ENCODE data around the gene MIS12. TPM values are rescaled to one million over a fixed set of nuclear protein-coding genes. Genes with fewer than 3 reads are reported as not detected.

Gene MIS12
- total and polyA plus RNA-seq, 2 of the 13 experiments (the other 11 are each of a cell fraction or from before 2014, with no cell fraction given): 13.4 to 28.0 TPM

DNA sequence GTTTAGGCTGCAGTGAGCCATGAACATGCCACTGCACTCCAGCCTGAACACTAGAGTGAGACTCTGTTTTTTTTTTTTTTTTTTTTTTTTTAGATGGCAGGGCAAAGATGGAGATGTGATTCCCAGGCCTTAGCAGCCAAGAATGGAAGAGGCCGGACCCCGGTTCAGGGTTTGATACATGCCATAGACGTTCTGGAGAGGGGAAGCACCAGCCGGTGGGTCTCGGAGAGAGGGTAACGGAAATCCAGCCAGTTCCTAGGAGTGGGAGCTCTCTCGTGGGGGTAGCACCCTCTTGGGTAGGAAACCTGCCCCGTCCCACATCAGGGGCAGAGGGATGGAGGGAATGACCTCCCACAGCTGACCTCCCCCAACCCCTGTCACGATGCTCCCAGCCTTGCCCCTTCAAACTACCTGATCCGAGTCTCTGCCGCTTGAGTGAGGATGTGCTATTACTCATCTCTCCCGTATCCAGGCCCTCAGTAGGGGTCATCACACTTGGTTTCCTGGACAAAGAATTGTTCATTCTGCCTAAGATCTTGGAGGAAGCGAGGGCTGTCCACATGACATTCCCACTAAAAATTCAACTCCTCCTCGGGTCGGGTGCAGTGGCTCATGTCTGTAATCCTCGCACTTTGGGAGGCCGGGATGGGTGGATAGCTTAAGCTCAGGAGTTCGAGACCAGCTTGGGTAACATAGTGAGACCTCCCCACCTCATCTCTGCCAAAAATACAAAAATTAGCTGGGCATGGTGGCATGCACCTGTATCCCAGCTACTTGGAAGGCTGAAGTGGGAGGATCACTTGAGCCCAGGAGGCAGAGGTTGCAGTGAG lies 47.3 kb downstream of the MIS12 start (continued):
- TF ChIP-seq, protein P1, sequence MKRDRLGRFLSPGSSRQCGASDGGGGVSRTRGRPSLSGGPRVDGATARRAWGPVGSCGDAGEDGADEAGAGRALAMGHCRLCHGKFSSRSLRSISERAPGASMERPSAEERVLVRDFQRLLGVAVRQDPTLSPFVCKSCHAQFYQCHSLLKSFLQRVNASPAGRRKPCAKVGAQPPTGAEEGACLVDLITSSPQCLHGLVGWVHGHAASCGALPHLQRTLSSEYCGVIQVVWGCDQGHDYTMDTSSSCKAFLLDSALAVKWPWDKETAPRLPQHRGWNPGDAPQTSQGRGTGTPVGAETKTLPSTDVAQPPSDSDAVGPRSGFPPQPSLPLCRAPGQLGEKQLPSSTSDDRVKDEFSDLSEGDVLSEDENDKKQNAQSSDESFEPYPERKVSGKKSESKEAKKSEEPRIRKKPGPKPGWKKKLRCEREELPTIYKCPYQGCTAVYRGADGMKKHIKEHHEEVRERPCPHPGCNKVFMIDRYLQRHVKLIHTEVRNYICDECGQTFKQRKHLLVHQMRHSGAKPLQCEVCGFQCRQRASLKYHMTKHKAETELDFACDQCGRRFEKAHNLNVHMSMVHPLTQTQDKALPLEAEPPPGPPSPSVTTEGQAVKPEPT (CRISPR knock-in tag; IDR thresholded peaks at IDR 0.05; ENCODE audit: low read depth): no peak
- TF ChIP-seq, protein P2, sequence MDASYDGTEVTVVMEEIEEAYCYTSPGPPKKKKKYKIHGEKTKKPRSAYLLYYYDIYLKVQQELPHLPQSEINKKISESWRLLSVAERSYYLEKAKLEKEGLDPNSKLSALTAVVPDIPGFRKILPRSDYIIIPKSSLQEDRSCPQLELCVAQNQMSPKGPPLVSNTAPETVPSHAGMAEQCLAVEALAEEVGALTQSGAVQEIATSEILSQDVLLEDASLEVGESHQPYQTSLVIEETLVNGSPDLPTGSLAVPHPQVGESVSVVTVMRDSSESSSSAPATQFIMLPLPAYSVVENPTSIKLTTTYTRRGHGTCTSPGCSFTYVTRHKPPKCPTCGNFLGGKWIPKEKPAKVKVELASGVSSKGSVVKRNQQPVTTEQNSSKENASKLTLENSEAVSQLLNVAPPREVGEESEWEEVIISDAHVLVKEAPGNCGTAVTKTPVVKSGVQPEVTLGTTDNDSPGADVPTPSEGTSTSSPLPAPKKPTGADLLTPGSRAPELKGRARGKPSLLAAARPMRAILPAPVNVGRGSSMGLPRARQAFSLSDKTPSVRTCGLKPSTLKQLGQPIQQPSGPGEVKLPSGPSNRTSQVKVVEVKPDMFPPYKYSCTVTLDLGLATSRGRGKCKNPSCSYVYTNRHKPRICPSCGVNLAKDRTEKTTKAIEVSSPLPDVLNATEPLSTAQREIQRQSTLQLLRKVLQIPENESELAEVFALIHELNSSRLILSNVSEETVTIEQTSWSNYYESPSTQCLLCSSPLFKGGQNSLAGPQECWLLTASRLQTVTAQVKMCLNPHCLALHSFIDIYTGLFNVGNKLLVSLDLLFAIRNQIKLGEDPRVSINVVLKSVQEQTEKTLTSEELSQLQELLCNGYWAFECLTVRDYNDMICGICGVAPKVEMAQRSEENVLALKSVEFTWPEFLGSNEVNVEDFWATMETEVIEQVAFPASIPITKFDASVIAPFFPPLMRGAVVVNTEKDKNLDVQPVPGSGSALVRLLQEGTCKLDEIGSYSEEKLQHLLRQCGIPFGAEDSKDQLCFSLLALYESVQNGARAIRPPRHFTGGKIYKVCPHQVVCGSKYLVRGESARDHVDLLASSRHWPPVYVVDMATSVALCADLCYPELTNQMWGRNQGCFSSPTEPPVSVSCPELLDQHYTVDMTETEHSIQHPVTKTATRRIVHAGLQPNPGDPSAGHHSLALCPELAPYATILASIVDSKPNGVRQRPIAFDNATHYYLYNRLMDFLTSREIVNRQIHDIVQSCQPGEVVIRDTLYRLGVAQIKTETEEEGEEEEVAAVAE (CRISPR knock-in tag; IDR thresholded peaks at IDR 0.05; ENCODE audit: borderline replicate concordance): no peak
- TF ChIP-seq NR2F1 (CRISPR knock-in tag; IDR thresholded peaks at IDR 0.05): no peak

DNA sequence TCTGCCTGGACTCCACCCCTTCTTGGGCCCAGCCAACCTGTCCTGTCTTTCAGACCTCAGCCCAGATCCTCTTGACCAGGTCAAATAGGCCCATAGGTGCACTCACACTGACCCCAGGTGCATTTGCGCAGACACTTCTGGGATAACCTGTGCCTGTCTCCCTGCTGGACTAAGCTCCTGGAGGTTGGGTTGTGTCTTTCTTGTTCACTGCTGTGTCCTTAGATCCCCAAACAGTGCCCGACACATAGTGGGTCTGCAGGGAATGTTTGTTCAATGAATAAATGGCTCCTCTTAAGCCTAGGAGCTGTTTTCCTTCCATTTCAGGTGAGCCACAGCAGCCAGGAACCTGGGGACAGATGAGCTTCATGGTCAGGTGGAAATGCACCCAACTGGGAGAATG lies 49.1 kb downstream of the MIS12 start:
- DNase-seq (ENCODE audit: low spot score) (no peak), FAIRE-seq (no peak), ATAC-seq (no peak)
- in situ Hi-C loops (cut with HindIII; ENCODE audit: extremely low pct_ligation_motif_present, low pct_unique_long_range_greater_than_20kb) (no loop called here), intact Hi-C loops (cut with micrococcal nuclease; ENCODE audit: unreplicated experiment) (no loop called here)
- no peak overlapping the region for H3K4me2 ChIP-seq (ENCODE audit: low read depth, low read length)
- H3K9ac ChIP-seq (ENCODE audit: insufficient read depth, low read depth, low read length): no peak overlapping the region
- H3K27ac ChIP-seq (ENCODE audit: extremely low read length, insufficient read depth, low read length): no peak overlapping the region
- no peaks in the 10 kb centered on the region for H3K9me3 ChIP-seq (ENCODE audit: low read length)
- CTCF ChIA-PET (ENCODE audit: low intra/inter-chr PET ratio, low total read pairs): no interaction called here
- H3K79me2 ChIP-seq (ENCODE audit: insufficient read depth, low read length): no peaks in the 10 kb centered on the region
- H3K27me3 ChIP-seq (ENCODE audit: control insufficient read depth in 1 of 2, insufficient read depth in 2 of 2, low read length in 2 of 2): peaks cover 3 to 24% of the 10 kb centered on the region in 2 experiments; a peak in 3 of 5 replicates
- H3K4me3 ChIP-seq (replicated peaks in 1 of 3; ENCODE audit: insufficient read depth in 1 of 3, low read depth in 2 of 3, low read length in 3 of 3): no peak overlapping the region
- BruUV-seq (replicated peaks): no TSS peak
- H4K20me1 ChIP-seq (ENCODE audit: insufficient read depth, low read length): no peaks in the 10 kb centered on the region
- no peak overlapping the region for H2AFZ ChIP-seq (ENCODE audit: low read length)
- H3K36me3 ChIP-seq (replicated peaks in 1 of 2; ENCODE audit: control insufficient read depth in 1 of 2, insufficient read depth in 2 of 2, low read length in 2 of 2): no peaks in the 10 kb centered on the region
- WGBS (ENCODE audit: low lambda C conversion rate): 25% methylated on average over 2 of the region's 2 CpGs
- H3K4me1 ChIP-seq (ENCODE audit: insufficient read depth, low read length): no peaks in the 10 kb centered on the region
- POLR2A ChIA-PET: no interaction called here
- TF ChIP-seq CBX5 (CRISPR knock-in tag; IDR thresholded peaks at IDR 0.05; ENCODE audit: borderline replicate concordance): no peak
- no peak for TF ChIP-seq PLRG1 (conservative IDR thresholded peaks at IDR 0.05)
- TF ChIP-seq TBX3 (IDR thresholded peaks at IDR 0.05; ENCODE audit: borderline replicate concordance): no peak
- TF ChIP-seq CENPT (CRISPR knock-in tag; IDR thresholded peaks at IDR 0.05; ENCODE audit: low read depth): no peak
- TF ChIP-seq ZNF451 (CRISPR knock-in tag; IDR thresholded peaks at IDR 0.05): no peak
- TF ChIP-seq, protein P3, sequence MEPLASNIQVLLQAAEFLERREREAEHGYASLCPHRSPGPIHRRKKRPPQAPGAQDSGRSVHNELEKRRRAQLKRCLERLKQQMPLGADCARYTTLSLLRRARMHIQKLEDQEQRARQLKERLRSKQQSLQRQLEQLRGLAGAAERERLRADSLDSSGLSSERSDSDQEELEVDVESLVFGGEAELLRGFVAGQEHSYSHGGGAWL (CRISPR knock-in tag; IDR thresholded peaks at IDR 0.05): no peak
- TF ChIP-seq, protein P4, sequence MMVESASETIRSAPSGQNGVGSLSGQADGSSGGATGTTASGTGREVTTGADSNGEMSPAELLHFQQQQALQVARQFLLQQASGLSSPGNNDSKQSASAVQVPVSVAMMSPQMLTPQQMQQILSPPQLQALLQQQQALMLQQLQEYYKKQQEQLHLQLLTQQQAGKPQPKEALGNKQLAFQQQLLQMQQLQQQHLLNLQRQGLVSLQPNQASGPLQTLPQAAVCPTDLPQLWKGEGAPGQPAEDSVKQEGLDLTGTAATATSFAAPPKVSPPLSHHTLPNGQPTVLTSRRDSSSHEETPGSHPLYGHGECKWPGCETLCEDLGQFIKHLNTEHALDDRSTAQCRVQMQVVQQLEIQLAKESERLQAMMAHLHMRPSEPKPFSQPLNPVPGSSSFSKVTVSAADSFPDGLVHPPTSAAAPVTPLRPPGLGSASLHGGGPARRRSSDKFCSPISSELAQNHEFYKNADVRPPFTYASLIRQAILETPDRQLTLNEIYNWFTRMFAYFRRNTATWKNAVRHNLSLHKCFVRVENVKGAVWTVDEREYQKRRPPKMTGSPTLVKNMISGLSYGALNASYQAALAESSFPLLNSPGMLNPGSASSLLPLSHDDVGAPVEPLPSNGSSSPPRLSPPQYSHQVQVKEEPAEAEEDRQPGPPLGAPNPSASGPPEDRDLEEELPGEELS (CRISPR knock-in tag; IDR thresholded peaks at IDR 0.05): no peak
- TF ChIP-seq ZFX (CRISPR knock-in tag; IDR thresholded peaks at IDR 0.05; ENCODE audit: low read depth): no peak
- no peak for TF ChIP-seq SAFB2 (CRISPR knock-in tag; IDR thresholded peaks at IDR 0.05; ENCODE audit: borderline replicate concordance, low read depth)
- TF ChIP-seq NFE2L1 (CRISPR knock-in tag; IDR thresholded peaks at IDR 0.05; ENCODE audit: borderline replicate concordance): no peak

Measured in HepG2 (cell line).